HAP-1 (cell line): ENCODE data around the gene FMOD.
"Not testable (repeated sequence)": the region's sequence is repeated elsewhere in the genome, so short reads cannot be mapped to it uniquely, and the experiment has no call there.

ENCODE experiments used
- DNase-seq, 2 experiments: peaks; one replicate each; pipeline ENCODE4 v3.0.0-alpha.2; 2016 to 2020; ENCODE audit warnings: low spot score in 2 of 2
- H3K27me3 ChIP-seq: fragments of 250-450 bp; sonication (Bioruptor Pico); 2 replicates; pipeline ENCODE4 v1.5.1; 2020; ENCODE audit warnings: low read depth, mild to moderate bottlenecking, moderate library complexity
- H3K36me3 ChIP-seq: fragments of 250-450 bp; sonication (Bioruptor Pico); replicated peaks from 2 replicates; pipeline ENCODE4 v1.5.1; 2020; ENCODE audit warnings: mild to moderate bottlenecking
- H3K4me1 ChIP-seq: fragments of 250-450 bp; sonication (Bioruptor Pico); 2 replicates; pipeline ENCODE4 v1.5.1; 2020; ENCODE audit warnings: mild to moderate bottlenecking
- H3K4me3 ChIP-seq: fragments of 250-450 bp; sonication (Bioruptor Pico); 2 replicates; pipeline ENCODE4 v1.5.1; 2020; ENCODE audit warnings: mild to moderate bottlenecking, moderate library complexity
- H3K9me3 ChIP-seq: fragments of 250-450 bp; sonication (Bioruptor Pico); 2 replicates; pipeline ENCODE4 v1.5.1; 2020; ENCODE audit warnings: mild to moderate bottlenecking, moderate library complexity
- in situ Hi-C: fragments of 300-500 bp; cut with MboI; formaldehyde crosslinking; loops from 3 replicates; pipeline ENCODE4 v1.14.3; 2020; ENCODE audit warnings: low sequenced_read_pairs, inconsistent platforms, mixed read lengths

The FMOD gene

DNA sequence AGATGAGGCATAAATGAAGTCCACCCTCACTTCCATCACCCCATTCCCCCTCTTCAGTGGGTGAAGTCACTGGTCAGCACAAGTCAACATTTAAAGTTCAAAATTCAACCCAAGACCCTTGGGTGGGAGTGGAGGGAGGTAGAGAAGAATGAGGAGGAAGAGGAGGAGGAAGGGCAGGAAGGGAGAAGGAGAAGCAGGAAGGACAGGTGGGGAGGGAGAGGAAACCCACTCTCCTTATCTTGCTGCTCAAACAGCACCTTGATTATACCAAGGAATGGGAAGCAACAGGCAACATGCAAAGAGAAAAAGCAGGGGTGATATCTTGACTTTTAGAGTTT lies 49.6 kb downstream of the FMOD start:
- in situ Hi-C loops = no loop called here
- no peak for DNase-seq
- Histone ChIP-seq H3K36me3 (no peaks in the 10 kb centered on the region; the same call in 1 of the 2 replicates), H3K9me3 (no peaks in the 10 kb centered on the region), H3K4me3 (no peak overlapping the region), H3K4me1 (peaks cover 6% of the 10 kb centered on the region), H3K27me3 (no peaks in the 10 kb centered on the region)

- H3K4me3 ChIP-seq = no peak overlapping the region
- DNase-seq = no peak
- peaks cover 6% of the 10 kb centered on the region for H3K4me1 ChIP-seq
- in situ Hi-C loops = no loop called here
- no peaks in the 10 kb centered on the region for H3K9me3 ChIP-seq
- no peaks in the 10 kb centered on the region; the same call in 1 of the 2 replicates for H3K36me3 ChIP-seq
- no peaks in the 10 kb centered on the region for H3K27me3 ChIP-seq
Observed at GRCh38 chr1:203300441-203301330, 50.2 kb downstream of the FMOD start.

GRCh38 chr1:203299719-203300429 lies 51.0 kb downstream of the FMOD start:
- DNase-seq, in situ Hi-C loops, H3K4me1 ChIP-seq, H3K4me3 ChIP-seq, H3K36me3 ChIP-seq, H3K9me3 ChIP-seq, H3K27me3 ChIP-seq: not testable (repeated sequence)

GRCh38 chr1:203299169-203299568 lies 51.8 kb downstream of the FMOD start:
- Histone ChIP-seq H3K36me3 (no peaks in the 10 kb centered on the region), H3K4me3 (no peak overlapping the region), H3K4me1 (no peaks in the 10 kb centered on the region; the same call in 1 of the 2 replicates), H3K27me3 (no peaks in the 10 kb centered on the region), H3K9me3 (no peaks in the 10 kb centered on the region)
- no peak for DNase-seq
- in situ Hi-C loops = no loop called here

DNA sequence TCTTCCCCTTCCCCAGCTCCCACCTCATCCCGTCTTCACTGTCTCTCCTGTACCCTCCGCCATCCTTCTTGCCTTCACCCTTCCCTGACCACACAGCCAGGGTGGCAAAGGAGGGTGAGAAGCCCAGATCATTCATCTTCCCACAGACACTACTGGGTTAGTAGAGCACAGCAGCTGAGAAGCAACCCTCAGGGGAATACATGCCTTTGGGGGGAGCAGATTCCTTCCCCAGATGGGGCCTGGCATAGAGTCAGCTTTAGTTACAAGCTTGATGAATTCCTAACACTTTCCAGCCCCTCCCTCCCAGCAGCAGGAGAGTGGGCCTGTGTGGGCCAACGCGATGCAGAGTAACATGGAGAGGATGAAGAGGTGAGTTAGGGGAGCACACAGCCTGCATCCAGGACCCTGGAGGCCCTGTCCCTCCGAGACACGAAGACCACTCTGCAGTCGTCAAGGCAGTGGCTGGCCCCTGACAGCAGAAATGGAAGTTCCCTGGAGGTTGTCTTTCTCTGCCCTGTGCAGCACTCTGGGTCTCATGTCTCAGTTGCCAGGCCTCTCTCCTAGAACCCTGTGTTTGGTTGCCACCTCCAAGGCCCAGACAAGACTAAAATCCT lies 54.4 kb downstream of the FMOD start:
- Histone ChIP-seq H3K27me3 (no peaks in the 10 kb centered on the region), H3K36me3 (no peaks in the 10 kb centered on the region), H3K4me1 (no peaks in the 10 kb centered on the region; the same call in none of the 2 replicates), H3K4me3 (no peak overlapping the region), H3K9me3 (no peaks in the 10 kb centered on the region)
- no peak for DNase-seq
- in situ Hi-C loops = no loop called here

- H3K27me3 ChIP-seq = no peaks in the 10 kb centered on the region
Observed at GRCh38 chr1:203295796-203296195, 55.1 kb downstream of the FMOD start.

DNA sequence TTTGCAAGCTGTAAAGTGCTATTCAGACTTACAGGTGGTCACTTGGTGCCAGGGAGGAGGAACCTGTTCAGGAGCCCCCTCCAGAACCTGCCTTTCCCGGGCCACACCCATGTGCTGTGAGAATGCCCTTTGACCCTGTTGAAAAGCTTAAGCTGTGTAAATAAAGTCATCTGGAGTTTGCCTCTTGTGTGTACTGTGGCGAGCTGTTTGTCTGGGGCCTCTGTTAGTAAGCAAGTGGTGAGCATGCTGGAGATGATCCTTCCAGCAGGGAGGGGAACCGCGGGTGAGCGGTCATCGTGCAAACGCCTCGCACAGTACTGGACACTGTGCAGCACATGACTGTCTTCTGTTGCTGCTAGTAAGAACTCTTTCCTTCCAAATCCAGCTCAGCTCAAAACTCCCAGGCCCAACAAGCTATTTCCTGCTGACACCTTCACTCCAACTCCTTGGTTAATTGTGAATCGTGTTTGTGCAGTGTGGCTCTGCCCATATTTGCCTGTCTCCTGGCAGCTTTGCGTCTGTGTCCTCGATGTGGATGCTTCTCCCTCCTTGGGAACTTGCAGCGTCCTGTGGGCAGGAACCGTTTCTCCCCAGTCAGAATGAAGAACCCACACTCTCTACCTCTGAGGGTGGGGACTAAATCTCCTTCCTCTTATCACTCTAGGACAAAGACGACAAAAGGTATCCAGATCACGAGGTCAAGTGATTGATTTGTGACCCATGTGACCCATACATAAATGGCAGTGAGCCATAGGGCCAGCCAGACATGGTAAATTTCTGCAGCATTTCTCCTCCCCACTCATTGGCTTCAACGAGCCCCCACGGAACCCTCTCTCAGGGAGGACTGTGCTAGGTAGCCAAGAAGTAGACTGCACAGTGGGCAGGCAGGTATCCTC lies 59.5 kb downstream of the FMOD start:
- H3K4me1 ChIP-seq = peaks cover 22% of the 10 kb centered on the region
- no peak overlapping the region for H3K4me3 ChIP-seq
- in situ Hi-C loops = no loop called here
- H3K27me3 ChIP-seq = no peaks in the 10 kb centered on the region
- no peak for DNase-seq
- no peaks in the 10 kb centered on the region for H3K9me3 ChIP-seq
- no peaks in the 10 kb centered on the region for H3K36me3 ChIP-seq

More at GRCh38 chr1:203295796-203296195, 55.1 kb downstream of the FMOD start:
- Histone ChIP-seq H3K4me1 (peaks cover 7% of the 10 kb centered on the region), H3K36me3 (no peaks in the 10 kb centered on the region), H3K4me3 (no peak overlapping the region), H3K9me3 (no peaks in the 10 kb centered on the region)
- in situ Hi-C loops = no loop called here
- DNase-seq = no peak
